GM19463 (cell line): ENCODE results near the gene HIPK2.

Experiments used
- ATAC-seq: cut with Tn5 transposase; IDR thresholded peaks from one replicate; pipeline ENCODE4 v1.9.1; 2021; ENCODE audit warnings: mild to moderate bottlenecking, moderate library complexity; ENCODE audit not compliant: unreplicated experiment

The HIPK2 gene

DNA sequence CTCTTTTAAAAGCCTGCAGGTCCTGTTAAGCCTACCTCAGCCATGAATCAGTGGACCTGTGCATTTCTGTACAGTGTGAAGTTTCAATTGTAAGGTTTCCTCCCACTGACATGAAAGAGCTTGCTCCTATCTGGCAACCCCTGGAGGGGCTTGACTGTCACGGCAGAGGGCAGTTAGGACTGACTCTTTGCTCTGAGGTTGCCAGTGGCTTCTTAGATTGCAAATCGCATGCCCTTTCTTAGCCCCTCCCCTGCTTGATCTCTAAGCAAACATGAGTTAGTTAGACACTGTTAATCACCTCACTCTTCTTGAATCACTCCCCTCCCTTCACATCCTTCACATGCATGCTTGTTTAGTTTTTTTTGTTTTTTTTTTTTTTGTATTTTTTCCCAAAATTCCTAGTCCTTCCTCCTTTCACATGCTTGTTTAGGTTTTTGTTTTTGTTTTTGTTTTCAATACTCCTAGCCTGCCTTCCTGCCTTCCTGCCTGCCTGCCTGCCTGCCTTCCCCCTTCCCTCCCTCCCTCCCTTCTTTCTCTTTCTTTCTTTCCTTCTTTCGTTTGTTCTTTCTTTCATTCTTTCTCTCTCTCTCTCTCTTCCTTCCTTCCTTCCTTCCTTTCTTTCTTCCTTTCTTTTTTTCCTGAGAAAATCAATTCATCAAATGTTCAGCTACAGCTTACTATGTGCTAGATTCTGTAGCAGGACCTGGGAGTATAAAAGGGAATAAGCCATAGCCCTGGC is 6.0 kb upstream of the HIPK2 start:
- peak; percentile 60 for ATAC-seq

- ATAC-seq, result no peak
Observed at GRCh38 chr7:139782932-139783331, 5.1 kb upstream of the HIPK2 start.

GRCh38 chr7:139777133-139777891 is 486 bp downstream of the HIPK2 start:
- peak; percentile 8 for ATAC-seq

DNA sequence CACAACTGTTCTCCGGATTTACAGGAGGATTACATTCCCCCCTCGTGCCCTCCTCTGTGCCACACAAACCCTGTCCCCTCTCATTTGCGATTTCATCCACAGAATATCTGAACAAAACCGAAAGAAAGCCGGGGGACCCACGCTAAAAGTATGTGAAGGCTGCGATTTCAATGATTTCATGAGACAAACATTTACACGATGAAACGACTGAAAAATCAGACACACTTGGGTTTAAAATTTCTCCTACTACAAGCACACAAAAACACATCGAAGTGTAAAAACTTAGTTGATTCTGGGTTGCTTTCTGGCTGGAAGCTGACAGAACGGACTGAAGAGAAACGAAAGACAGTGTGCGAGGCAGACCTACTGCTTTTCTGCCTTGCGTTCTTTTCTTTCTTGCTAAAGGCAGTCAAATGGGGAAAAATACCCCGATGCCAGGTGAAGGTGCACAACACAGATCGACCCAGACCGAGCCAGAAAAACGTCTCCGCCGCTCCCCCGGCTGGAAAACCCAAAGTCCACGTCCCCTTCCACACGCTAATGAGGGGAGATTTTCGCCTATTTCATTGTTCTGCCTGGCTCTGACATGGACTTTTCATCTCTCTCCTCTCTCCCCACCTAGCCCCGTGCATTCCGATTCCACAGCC is 1.2 kb downstream of the HIPK2 start:
- no peak for ATAC-seq

DNA sequence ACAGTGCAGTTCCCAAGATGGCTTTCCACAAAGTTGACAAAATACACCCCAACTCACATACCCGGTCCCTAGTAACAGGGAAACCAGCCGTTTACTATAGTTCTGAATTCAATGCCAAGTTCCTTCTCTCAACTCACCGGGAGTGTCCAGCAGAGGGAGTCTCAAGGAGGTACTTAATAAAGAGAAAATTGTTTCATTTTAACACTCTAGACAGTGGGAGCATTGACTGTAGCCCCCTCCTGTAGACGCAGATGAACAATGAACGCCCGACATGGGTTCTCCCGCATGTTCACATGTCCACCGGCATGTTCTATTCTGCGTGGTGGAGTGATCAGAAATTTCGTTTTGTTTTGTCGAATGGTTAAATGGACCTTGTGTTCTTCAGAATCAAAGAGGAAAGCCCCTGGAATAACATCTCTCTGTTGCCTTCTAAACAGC is 1.9 kb downstream of the HIPK2 start:
- ATAC-seq, result peak; percentile 25

DNA sequence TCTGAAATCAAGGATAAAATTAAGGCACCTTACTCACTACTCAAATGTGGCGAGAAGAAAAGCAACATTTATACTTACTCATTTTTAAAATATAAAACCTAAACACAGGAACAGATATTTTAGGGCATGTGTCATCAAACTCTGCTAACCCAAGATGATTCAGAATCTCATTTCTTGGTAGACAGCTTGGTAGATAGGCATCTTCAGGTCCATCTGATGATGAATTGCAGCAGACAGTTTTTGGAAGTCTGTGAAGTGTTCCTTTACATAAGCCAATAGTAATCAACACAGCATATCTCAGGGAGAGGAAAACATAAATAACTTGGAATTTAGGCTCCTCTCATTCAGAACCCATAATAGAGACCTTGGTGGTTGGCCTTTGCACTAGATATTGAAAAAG is 3.4 kb downstream of the HIPK2 start:
- no peak for ATAC-seq

DNA sequence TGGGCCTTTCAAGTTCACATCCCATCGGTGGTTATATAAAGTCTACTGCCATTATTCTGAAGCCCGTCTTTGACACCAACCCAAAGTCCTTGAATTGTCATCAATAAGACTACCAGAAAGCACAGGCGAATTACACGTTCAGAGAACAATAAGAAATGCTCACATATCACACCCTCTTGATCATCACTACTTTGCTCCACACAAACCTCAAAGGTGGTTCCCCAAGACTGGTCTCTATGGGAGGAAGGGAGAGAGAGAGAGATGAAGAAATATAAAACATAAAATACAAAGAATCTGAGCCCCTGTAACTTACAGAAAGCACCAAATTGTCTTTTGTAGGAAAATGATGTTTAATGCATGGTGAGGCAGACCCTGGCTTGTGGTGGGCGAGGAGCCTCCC is 4.4 kb downstream of the HIPK2 start:
- ATAC-seq, result peak; percentile 24

GRCh38 chr7:139772873-139773272 is 4.9 kb downstream of the HIPK2 start:
- ATAC-seq, result no peak

GRCh38 chr7:139772115-139772514 is 5.7 kb downstream of the HIPK2 start:
- ATAC-seq, result no peak

DNA sequence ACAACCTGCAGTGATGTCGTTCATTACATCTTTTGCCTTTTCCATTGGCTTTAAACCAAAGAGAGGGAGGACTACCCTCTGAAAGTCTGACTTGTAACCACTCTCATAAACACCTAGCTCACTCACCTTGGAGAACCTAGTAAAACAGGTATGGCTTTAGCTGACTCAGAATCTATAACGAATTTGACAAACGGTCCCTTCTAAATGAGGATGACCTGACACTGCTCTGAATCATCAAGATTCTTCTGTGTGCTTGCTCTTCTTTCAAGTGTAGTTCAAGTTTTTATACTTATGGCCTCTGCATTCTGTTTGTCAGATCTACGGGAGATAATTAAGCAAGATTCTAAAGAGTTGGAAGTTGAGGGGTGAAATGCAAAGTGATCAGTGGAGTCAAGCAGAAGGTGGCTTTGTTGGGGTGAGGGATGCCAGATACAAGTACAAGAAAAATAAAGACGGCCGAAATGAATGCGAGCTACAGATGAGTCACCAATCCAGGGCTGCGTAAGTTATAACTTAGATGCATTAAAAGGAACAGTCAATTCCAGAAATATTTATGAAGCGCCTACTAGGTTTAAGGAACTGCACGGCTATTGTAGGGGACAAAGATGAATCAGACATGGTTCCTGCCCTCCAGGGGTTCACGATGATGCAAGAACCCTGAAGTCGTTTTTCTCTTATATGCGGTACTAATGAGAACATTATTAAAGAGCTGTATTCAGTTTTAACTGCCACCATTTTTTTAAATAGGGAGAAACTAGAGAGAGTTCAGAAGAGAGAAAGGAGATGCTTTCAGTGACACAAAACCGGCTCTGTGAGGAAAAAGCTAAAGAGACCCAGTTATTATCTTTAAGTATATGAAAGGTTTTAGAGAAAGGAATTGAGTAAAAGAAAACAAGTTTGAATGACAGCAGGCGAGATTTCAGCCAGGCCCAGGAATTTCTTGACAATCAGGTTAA is 6.5 kb downstream of the HIPK2 start:
- ATAC-seq, result no peak

GRCh38 chr7:139769761-139770160 is 8.0 kb downstream of the HIPK2 start:
- no peak for ATAC-seq

- no peak for ATAC-seq
Observed at GRCh38 chr7:139769066-139769465, 8.7 kb downstream of the HIPK2 start.

GRCh38 chr7:139768249-139768824 is 9.5 kb downstream of the HIPK2 start:
- ATAC-seq, result no peak

DNA sequence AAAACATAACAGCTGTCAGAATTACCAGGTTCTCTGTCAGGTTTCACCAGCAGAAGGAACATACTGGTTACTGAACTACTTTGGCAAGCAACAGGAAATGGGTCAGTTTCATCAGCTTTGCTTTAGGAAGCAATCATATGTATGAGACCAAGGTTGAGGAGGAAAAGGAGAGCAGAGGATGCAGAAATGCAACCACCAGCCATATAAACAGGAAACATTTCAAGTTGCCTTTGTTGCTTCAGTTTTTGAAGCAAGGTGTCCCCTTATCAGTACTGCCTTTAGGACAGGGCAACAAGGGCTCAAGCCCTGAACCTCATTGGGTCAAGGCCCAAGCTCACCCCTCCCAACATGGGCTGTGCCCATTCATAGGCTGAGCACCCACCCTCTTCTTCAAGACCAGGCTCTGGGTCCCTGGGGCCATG is 10.2 kb downstream of the HIPK2 start:
- ATAC-seq, result peak; percentile 80

DNA sequence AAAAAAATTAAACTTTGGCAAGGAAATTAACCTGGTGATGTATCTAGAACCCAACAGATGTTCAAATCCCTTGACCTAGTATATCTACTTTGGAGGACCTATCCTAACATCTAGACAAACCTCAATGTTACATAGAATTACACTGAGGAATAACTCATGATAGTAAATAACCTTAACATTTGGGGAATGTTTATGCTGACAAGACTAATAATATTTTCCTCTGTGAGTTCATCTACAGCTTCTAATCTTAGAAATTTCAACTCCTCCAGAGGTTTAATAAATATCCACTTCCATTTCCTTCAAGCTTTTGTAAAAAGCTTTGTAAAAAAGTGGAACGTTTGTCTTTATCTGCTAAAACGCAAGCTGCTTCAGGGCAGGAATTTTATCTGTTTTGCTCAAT is 12.7 kb downstream of the HIPK2 start:
- no peak for ATAC-seq

GRCh38 chr7:139763330-139763729 is 14.5 kb downstream of the HIPK2 start:
- ATAC-seq, result no peak

GRCh38 chr7:139762886-139763285 is 14.9 kb downstream of the HIPK2 start:
- no peak for ATAC-seq

GRCh38 chr7:139758388-139758787 is 19.4 kb downstream of the HIPK2 start:
- ATAC-seq, result no peak

DNA sequence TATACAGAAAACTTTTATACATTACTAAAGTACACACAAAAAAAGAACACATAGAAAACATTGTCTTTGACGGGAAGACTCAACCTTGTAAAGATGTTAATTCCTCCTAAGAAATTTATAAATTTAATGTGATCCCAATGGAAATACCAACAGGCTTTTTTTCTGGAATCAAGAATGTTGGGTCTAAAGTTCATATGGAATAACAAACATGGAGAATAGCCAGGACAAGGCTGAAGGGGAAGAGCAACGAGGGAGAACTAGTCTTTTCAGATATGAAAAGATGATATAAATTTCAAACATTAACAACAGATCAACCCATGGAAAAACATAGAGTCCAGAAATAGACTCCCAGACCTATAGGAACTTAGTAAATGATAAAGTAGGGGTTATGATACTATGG is 19.8 kb downstream of the HIPK2 start:
- ATAC-seq, result no peak

- no peak for ATAC-seq
Observed at GRCh38 chr7:139753693-139754111, 24.1 kb downstream of the HIPK2 start.
